Measurements from ENCODE around the gene ASB16.

DNA sequence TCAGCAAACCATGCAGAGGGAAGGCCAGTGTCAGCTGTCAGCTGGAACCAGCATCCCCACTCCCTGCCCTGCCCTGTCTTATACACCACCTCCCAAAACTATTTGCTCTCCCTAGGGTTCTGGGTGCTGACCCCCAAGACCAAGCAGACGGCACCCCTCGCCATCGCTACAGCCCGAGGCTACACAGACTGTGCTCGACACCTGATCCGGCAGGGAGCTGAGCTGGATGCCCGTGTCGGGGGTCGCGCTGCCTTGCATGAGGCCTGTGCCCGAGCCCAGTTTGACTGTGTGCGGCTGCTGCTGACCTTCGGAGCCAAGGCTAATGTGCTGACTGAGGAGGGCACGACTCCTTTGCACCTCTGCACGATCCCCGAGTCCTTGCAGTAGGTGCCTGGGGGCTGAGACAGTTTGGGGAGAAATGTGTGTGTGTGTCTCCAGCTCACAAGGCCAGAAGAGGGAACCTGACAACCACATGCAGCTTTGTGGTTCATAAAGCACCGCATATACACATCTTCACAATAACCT is 1.5 kb downstream of the ASB16 start:
- TF ChIP-seq POLR2A (IDR thresholded peaks at IDR 0.05) = no peak
- TF ChIP-seq, protein P1, sequence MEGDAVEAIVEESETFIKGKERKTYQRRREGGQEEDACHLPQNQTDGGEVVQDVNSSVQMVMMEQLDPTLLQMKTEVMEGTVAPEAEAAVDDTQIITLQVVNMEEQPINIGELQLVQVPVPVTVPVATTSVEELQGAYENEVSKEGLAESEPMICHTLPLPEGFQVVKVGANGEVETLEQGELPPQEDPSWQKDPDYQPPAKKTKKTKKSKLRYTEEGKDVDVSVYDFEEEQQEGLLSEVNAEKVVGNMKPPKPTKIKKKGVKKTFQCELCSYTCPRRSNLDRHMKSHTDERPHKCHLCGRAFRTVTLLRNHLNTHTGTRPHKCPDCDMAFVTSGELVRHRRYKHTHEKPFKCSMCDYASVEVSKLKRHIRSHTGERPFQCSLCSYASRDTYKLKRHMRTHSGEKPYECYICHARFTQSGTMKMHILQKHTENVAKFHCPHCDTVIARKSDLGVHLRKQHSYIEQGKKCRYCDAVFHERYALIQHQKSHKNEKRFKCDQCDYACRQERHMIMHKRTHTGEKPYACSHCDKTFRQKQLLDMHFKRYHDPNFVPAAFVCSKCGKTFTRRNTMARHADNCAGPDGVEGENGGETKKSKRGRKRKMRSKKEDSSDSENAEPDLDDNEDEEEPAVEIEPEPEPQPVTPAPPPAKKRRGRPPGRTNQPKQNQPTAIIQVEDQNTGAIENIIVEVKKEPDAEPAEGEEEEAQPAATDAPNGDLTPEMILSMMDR (IDR thresholded peaks at IDR 0.05) = no peak
